IPS DF 4.7 (cell line): ENCODE measurements around the gene LRRC37A.
"Not testable (repeated sequence)": the region's sequence is repeated elsewhere in the genome, so short reads cannot be mapped to it uniquely, and the experiment has no call there.

Source experiments
- DNase-seq: peaks from one replicate; pipeline ENCODE4 v3.0.0-alpha.2; 2013; ENCODE audit warnings: low spot score; ENCODE audit errors: extremely low read depth

The LRRC37A gene

GRCh38 chr17:46286764-46287221 is 8.1 kb upstream of the LRRC37A start:
- not testable (repeated sequence) for DNase-seq

DNA sequence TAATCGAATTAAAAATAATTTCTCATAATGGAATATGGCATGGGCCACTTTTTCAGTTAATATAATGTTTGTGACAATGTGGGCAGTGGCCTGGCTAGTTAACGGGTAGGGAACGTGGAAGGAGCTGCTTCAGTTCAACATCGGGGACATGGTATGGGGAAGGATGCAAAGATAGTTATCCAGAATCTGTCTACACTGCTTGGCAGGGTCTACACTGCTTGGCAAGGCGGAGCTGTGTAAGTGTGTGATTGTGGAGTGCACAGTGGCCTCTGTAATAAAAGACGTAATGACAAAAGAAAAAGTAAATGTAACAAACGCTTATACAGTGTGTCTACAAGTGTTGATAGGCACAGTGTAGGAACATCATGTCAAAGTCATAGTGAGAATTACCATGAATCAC is 7.3 kb upstream of the LRRC37A start:
- DNase-seq: not testable (repeated sequence)

DNA sequence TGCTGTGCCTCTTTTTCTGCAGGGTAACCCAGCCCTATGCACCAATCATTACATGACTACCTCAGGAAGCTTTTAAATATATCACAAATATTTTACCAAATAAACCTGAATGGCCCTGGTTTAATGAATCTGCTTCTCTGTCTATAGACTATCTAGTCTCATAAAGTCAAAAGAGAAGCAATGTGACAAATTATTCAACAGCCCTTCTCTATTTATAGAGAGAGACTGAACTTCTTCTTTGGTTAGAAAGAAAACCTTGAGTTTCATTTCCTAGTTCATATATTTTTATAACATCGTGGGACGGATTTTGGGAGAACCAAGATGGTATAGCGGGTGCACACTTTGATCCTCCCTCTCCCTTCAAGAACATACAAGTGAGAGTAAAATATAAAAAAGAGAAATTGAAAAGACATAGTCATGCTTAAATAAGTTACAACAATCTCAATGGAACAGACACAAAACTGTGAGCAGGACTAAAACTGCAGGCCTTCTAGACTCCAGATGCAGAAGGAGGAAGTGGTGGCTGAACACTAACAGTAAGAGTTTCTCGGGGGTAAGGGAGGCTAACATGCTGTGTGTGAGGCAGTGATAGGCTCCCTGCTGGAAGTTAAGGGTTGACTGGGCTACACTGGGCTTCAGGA is 3.9 kb upstream of the LRRC37A start:
- DNase-seq: not testable (repeated sequence)

- DNase-seq: not testable (repeated sequence)
Measured at GRCh38 chr17:46291618-46292017, 3.3 kb upstream of the LRRC37A start.

GRCh38 chr17:46341220-46341619 is 46.3 kb downstream of the LRRC37A start:
- not testable (repeated sequence) for DNase-seq

DNA sequence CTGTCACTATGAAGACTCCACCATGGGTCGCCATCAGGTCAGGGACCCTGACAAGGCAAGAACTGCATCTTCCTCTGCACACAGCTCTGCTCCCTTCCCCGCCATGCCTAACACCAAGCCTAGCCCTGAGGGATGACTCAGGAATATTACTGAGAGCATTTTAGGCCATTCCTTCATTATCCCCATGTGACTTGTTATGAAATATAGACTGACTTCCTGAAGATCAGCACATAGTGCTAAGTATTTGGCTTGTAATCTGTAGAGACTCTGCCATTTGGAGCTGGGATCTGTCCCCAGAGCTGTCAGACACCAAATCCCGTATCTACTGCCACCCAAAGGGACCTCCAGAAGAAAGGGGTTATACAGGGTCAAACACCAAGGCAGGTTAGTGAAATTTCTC is 47.2 kb downstream of the LRRC37A start:
- DNase-seq: not testable (repeated sequence)

DNA sequence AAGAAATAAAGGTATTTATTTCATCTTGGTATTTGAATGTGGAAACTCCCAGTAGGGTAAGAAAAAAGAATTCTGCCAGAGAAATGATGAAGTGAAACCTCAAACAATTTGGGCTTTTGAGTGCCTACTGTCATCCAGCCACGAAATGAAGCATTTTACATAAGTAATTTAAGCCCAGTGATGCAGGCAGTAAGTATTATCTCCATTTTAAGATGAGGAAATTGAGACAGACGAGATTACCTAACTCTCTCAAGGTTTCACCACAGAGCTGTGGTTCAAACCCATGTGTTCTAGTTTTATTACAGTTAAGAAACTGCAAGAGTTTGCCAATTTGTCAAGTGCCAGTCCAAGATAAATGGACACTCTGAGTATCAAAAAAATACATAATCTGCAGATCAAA is 53.4 kb downstream of the LRRC37A start:
- DNase-seq: not testable (repeated sequence)

- DNase-seq: not testable (repeated sequence)
Measured at GRCh38 chr17:46349060-46349459, 54.1 kb downstream of the LRRC37A start.

- not testable (repeated sequence) for DNase-seq
Measured at GRCh38 chr17:46353856-46354255, 58.9 kb downstream of the LRRC37A start.

- not testable (repeated sequence) for DNase-seq
Measured at GRCh38 chr17:46361145-46361735, 66.3 kb downstream of the LRRC37A start.

DNA sequence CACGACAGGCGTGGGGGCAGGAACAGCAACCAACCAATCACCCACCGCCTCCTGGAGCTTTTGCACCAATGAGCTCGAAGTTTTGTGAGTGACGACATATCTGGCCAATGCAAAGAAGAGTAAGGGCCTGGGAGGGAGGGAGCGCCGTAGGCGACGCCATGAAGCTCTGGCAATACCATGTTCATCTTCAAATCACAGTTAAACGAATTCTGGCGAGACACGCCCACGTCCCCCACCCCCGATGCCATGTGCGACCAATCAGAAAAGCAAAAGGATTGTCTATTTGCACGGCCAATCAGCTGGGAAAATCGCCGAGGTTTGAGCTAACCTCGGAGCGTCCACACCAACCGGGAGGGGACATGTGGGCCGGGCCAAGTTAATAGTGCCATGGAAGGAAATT is 66.8 kb downstream of the LRRC37A start, which contains the start of gene ARL17B:
Gene ARL17B (minus strand): TSS at position 12 of the 400 bp plus-strand sequence. CDS start 3,369 bp downstream, outside the sequence.
- DNase-seq: not testable (repeated sequence)

DNA sequence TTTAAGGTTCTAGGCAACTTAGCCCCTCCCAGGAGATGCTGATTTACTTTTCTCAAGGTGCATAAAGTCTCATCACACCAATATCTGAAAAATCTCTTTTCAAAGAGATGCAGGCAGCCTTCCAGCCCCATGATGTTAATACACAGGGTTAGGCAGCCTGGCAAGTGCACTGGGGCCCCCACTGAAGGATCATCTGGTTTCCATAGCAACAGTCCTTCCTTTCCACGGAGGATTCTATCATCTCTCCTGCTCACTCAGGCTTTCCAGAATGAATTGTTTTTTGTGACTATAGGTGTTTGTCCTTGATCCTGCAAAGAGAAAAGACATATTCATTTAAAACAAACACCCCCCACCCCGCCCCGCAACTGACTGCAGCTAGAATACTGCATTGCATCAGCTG is 72.6 kb downstream of the LRRC37A start:
- DNase-seq: not testable (repeated sequence)

DNA sequence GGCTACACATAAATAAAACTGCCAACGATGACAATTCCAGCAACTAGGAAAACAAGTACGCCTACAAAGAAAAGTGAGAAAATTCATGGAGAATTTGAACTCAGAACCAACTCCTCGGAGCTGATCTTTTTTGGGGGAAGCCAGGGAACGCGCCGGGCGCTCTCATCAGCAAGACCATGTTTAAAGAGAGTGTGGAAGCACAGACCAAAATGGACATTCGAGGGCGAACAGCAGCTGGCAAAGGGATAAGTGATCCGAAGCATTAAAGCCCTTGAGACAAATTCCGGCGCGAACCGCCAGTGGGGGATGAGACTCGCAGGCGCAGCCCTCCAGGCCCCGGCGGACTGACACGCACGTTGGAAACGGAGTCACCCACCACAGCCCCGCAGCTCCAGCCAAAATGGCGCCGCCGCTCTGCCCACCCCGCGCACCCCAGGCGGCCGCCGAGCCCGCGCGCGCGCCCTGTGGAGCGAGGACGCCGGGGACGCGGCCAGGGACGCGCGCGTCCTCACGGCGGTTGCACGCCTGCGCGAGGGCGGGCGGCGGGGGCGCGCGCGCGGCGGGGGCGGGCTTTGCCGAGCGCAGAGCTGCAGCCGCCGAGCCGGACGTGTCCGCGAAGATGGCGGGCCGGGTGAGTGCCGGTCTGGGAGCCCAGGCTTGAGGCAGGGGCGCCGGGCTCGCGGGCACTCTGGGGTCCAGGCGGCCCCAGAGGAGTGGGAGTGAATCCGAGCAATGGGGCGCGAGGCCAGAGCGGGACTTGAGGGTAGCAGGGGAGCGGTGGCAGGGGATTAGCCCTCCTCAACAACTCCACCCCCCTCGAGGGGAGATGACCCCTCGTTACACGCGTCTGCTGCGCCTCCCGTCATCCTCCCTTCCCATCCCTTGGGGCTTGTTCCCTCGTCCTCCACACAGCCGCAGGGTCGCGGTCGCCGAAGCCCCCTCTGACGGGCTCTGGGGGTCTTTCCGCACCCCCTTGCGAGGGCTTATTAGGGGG is 77.6 kb downstream of the LRRC37A start:
- DNase-seq: not testable (repeated sequence)

GRCh38 chr17:46373418-46373817 is 78.5 kb downstream of the LRRC37A start:
- DNase-seq: not testable (repeated sequence)

GRCh38 chr17:46383118-46383517 is 88.2 kb downstream of the LRRC37A start:
- DNase-seq: not testable (repeated sequence)

GRCh38 chr17:46385491-46385890 is 90.6 kb downstream of the LRRC37A start:
- DNase-seq: not testable (repeated sequence)
